Measurements from ENCODE around the gene SPRED2.
A peak's percentile ranks its signal among the peaks of the same experiment; 100 is the strongest.

Gene SPRED2, protein sequence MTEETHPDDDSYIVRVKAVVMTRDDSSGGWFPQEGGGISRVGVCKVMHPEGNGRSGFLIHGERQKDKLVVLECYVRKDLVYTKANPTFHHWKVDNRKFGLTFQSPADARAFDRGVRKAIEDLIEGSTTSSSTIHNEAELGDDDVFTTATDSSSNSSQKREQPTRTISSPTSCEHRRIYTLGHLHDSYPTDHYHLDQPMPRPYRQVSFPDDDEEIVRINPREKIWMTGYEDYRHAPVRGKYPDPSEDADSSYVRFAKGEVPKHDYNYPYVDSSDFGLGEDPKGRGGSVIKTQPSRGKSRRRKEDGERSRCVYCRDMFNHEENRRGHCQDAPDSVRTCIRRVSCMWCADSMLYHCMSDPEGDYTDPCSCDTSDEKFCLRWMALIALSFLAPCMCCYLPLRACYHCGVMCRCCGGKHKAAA

DNA sequence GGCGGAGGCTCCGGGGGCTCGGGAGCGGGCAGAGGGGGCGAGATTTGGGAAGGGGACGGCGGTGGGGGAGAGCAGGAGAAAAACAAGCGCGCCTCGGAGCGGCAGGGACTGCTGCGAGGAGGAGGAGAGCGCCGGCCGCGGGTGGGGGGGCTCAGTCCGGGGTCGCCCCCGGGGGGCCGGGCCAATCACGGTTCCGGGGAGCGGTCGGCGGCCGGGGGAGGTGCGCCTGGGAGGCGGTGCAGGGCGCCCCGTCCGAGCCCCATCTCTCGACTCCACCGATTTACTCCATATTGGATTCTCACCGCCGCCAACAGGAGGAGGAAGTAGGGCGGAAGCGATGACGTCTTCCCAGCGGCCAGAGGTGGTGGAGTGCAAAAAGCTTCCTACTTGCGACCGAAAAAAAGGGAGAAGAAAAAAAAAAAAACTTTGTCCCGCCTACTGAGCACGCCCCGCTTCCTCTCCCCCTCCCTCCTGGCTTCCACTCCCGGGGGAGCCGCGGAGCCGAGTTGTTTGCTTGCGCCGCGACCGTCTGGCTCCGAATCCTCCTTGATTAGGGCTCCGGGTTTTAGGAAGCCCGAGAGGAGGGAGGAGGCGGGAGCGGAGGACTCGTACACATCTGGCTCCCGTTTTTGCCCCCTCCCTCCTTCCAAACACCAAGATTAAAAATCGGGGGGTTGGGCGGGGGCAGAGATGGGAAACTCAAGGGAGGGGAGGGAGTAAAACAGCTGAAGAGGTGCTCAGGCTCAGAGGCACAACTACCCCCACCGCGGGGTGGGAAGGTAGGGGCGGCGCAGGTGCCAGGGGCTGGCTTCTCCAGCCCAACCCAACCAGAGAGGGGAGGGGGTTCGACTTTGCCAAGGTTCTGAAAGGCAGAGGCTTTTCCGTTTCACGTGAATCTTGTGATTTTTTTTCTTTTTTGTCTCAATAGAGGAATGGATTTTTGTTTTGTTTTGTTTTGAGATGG, at the start of gene SPRED2:
SPRED2 (minus strand) TSS at position 373 of the 964 bp plus-strand sequence. CDS start 612 bp downstream, outside the sequence.
- peak; percentile 79 for DNase-seq

DNA sequence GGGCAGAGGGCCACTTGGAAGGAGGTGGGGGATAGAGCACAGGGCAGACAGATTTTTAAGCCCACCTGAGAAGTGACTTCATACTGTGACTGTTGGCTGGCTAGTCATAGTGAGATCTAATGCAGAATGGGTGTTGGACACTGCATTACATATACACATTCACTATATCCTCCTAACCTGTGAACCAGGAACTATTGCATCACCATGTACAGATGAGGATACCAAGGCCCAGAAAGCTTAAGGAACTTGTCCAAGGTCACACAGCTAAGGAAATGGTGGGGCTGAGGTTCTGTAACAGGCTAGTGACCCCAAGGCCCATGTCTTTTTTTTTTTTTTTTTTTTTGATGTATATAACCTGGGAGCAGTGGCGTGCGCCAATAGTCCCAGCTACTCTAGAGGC, 49.6 kb upstream of the SPRED2 start:
- no peak for DNase-seq

DNA sequence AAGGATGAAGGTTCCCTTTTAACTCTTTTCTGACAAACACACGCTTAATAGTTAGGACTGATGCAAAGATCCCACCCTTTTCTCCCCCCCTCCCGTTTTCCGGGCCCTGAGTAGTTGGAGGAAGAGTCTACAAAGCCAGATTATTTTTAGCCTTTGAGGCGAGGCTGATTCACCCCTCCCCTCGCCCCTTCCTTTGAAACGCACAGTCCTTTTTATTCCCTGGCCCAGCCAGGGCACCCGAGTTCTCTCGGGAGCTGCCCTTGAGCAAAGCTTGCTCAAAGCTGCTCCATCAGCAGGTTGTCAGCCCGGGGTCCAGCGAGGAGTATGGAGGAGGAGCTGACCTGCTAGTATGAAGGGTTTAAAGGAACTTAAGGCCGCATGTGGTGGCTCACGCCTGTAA, 47.1 kb upstream of the SPRED2 start:
- no peak for DNase-seq

DNA sequence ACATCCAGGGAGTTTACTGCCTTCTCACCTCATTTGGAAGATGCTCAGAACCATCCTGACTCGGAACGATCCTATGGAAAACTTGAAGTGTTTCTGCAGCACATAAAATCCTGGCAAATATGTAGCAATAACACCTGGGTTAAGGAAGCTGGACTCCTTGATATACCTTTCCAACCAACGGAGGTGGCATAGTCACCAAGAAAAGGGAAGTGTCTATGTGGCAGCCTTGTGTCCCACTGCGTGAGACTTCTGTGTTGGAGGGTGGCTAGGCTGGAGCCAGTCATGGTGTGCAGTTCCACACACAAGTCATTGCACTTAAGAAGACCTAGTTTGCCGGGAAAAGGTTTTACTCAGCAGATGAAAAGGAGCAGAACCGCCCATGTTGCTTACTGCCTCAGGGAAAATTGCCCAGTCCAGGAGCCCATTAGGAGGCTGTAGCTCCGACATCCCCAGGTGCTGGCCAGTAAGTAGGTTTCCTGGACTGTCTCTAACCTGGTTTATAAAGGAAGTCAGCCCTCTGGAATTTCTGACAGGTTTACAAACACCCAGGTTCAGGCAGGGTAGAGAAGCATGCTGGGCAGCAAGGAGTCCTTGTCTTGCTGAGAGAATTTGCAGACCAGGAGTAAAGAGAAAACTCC, 46.2 kb upstream of the SPRED2 start:
- no peak for DNase-seq

DNA sequence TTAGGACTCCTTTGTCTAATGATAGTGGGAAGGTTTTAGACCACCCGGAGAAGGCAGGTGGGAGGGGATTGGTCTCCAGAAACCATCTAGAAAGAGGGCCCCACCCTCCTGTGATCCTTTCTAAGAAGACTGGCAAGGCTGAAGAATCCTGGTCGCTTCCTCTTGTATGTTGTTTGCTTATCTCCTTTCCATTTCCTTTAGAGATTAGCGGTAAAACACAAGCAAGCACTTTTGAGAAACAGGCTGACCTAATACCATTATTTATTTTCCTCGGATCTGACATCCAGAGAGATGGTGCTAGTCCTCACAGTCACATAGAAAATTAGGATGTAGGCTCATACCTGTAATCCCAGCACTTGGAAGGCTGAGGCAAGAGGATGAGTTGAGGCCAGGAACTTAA, 45.2 kb upstream of the SPRED2 start:
- no peak for DNase-seq

DNA sequence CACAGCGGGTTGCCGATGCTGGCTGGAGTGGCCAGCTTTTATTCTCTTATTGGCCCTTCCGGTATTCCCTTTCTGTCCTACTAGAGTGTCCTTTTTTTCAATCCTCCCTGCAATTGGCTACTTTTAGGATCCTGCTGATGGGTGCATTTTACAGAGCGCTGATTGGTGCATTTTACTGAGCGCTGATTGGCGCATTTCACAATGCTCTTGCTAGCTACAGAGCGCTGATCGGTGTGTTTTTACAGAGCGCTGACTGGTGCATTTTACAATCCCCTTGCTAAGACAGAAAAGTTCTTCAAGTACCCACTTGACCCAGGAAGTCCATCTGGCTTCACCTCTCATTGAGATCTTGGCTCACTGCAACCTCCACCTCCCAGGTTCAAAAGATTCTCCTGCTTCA, 44.4 kb upstream of the SPRED2 start:
- no peak for DNase-seq

DNA sequence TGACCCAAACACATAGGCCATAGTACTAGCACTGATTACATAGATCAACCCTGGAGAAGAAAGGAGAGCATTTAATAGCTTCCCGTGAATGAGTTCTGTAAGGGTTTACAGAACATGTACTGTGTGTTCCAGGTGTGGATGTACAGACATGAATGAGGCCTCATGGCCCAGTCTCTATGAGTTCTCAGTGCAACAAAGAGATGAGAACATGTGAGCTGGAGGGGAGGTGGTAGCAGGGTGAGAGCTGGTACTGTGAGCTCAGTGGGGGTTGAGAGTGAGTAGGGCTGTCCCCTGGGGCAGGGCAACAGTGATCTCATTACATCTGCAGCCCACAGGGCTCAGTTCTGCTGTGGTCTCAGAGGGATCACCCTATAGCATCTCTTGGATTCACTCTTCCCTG, 42.6 kb upstream of the SPRED2 start:
- DNase-seq = no peak

DNA sequence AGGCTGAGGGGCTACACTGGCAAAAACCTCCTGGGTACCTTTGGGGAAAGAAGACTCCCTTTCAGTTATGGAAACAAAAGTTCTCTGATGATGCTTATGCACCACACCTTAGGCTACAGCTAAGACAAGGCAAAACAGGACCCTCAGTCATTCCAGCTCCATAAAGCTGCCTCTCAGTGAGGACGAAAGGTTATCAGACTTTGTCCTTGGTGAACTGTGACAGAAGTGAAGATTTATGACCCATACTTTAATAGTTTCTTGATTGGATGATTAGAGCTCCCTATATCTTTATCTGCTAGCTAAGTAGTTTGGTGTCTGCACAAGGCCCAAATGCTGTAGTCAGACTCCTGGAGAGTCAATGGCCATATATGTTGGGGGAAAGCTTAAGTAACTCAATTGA, 40.6 kb upstream of the SPRED2 start:
- DNase-seq = no peak

DNA sequence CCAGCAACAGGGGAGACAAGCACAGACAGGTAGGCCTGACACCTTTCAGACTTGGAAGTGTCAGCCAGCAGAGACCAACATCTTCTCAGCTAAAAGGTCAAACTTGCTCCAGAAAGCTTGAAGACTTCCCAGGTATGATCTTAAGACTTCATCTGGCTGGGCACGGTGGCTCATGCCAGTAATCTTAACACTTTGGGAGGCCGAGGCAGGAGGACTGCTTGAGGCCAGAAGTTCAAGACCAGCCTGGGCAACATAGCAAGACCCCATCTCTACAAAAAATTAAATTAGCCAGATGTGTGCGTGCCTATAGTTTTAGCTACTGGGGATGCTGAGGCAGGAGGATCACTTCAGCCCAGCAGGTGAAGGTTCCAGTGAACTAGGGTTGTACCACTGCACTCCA, 39.0 kb upstream of the SPRED2 start:
- DNase-seq = no peak

DNA sequence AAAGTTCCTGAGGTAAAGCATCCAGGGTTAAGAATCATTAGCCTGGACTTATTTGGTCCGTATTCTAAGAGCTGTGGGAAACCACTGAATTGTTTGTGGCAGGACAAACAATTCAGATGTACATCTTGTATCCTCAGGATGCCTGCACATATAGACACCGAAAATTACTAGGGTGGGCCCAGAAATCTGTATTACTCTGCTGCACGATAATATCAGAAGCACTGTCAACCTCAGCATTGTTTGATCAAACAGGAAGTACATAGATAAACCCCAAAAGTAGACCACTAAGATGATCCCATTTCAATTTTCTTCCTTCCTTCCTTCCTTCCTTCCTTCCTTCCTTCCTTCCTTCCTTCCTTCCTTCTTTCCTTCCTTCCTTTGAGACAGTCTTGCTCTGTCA, 34.2 kb upstream of the SPRED2 start:
- DNase-seq = no peak

DNA sequence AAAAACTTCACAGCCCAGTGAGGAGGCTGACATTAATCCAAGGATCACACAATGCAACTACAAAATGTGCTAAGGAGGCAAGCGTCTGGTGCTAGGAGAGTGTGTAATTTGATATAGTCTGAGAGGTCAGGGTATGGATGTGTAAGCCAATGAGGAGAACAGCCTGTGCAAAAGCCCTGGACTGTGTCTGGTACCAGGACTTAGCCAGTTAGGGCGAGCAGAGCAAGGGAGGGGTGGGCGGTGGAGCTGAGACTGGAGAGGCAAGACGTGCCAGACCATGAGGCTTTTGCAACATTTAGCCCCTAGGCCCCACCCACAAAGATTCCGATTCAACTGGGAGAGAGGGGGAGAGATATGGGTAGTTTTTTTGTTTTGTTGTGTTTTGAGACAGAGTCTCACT, 33.5 kb upstream of the SPRED2 start:
- no peak for DNase-seq

DNA sequence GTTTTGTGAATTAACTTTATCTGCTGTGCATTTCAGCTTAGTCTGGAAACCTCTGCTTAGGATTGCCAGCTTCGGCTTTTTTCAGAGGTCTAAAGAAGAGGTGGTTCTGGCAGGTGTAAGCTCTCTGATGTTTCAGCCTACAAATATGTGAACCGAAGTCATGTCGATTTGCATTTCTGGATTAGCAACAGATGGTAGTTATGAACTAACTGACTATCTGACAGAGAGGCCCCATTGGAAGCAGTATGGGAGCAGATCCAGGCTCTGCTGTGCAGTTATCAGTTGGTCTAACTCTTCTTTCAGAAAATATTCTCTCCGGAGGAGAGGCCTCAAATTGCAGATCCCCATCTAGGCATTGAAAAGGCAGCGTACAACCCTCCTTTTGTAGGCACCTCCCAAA, 32.7 kb upstream of the SPRED2 start:
- no peak for DNase-seq

DNA sequence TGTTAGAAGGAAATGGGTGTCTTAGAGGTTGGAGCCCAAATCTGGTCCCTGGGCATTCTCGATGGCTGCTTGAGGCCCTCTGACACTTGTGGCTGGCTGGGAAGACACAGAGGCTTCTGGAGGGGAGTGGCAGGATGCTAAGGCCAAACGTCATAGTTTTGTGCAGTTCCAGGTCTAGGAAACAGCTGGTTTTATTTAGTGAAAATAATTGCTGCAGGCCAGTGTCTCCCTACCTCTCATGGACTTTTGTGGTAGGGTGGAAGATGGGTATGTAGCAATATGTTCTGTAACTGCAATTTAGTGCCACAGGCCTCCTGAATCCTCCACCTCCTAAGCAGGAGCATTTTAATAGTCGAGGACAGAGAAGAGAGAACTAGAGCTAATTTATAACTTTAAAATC, 32.2 kb upstream of the SPRED2 start:
- DNase-seq = no peak

DNA sequence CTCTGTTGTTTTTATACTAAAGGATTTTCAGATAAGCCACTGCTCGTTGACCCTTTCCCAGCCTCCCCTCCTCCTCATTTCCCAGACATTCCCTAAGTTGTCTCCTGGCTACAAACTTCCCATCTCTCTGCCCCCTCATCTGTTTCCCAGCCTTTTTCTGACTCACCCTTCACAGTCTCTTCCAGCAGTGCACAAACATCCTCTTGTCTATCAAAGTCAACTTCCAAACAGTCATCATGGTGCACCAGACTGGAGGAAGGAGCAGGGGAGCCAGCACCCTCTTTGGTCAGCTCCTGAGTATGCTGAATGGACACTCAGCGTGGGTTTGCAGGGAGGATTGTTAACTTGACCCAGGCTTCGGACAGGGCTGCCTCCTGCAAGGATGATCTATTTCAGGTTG, 26.6 kb upstream of the SPRED2 start:
- no peak for DNase-seq

DNA sequence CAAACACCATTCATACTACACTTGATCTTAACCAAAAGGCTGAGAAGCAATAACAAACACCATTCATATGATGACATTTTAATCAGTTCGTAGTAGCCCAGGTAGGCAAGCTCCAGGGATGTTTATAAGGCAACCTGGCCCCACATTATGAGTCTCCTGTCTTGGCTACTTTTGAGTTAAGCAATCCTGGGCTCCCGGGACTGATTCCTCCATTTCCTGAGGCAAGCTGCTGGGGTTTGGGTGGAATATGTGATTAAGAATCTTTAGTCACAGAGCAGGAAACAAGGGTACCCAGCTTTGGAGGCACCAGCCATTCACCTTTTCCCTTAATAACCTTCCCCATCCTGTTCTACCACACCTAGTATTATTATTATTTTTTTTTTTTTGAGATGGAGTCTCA, 24.5 kb upstream of the SPRED2 start:
- DNase-seq = no peak

DNA sequence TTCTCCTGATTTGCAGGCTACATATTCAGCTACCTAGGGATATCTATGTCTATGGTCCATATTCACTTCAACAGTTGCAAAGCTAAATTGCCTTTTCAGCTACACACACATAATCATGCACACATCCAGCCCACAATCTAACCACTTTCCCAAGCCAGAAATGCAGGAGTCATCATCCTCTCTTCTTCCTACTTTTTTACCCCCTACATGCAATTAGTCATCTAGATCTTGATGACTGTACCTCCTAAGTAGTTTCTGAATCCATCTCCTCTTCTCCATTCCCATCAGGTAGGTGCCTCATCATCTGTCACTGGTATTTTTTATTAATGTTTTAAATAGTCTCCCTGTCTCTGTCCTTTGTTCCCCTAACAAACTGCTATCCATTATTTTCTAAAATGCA, 23.7 kb upstream of the SPRED2 start:
- no peak for DNase-seq

DNA sequence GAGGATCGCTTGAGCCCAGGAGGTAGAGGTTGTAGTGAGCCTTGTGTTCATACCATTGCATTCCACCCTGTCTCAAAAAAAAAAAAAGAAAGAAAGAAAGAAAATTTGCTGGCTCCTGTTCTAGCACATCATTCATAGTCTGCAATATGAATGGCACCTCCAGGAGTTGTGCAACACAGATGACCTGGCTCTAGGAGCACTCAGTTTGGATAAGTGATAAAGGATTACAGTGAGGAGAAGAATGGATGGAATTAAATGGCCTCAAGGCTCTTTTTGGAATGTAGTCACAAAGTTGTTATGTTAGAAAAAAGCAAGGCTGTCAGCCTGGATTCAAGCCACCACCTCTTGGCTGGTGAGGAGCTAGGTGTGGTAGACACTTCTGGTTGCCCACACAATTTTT, 21.5 kb upstream of the SPRED2 start:
- no peak for DNase-seq

DNA sequence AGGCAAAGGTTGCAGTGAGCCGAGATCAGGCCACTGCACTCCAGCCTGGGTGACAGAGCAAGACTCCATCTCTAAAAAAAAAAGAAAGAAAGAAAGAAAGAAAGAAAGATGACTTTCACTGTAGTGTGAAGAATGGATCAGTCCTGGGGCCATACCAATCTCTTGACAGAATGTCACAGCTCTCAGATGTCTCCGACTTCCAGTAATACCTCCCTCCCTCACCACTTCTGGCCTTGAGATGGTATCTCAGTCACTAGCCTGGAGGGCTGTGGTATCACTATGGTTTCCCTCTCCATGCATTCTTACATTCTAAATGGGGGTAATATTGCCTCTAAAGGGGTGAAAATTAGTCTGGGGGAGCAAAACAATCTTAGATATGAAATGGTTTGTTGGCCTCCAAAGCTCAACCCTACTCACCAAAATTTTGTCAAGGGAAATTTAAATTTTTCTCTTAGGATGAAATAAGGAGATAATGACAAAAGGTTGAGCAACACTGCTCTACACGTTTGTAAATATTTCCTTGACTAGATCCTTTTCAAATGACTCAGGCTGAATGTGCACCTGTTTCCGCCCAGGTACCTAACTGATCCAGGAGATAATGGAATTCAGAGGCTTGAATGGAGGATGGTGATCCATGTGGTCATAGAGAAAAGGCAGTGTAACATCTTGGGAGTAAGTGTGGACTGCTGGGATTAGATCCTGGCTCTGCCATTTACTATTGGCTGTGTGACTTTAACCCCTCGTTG, 19.9 kb upstream of the SPRED2 start:
- no peak for DNase-seq

DNA sequence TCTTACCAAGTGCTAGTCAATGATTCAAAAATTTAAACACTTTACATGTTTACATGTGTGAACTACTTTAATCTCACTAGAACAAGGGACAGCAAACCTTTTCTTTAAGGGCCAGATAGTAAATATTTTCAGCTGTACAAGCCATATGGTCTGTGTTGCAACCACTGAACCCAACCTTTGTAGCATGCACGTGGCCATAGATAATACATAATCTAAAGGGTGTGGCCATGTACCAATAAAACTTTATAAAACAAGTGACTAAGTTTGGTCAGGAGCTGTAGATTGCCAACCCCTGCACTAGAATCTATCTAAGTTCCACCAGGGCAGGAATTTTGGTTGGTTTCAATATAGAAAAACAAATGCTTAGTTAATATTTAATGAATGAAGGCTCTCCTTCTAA, 18.4 kb upstream of the SPRED2 start:
- DNase-seq = no peak

DNA sequence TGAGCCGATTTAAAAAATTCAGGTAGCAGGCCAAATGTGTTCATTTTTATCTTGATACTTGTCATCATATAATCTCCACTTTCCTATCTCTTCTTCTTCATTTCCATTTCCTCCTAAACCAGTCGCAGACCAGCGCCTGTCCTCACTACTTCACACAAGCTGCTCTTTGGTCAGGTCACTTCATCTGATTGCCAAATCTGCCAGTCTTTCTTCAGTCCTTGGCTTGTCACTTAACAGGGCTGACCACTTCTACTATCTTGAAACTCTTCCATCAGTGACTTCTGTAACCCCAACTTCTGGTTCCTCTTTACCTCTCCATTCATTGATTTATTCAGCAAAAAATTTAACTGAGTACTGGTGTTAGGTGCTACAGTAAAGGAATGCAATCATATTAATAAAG, 18.0 kb upstream of the SPRED2 start:
- no peak for DNase-seq

DNA sequence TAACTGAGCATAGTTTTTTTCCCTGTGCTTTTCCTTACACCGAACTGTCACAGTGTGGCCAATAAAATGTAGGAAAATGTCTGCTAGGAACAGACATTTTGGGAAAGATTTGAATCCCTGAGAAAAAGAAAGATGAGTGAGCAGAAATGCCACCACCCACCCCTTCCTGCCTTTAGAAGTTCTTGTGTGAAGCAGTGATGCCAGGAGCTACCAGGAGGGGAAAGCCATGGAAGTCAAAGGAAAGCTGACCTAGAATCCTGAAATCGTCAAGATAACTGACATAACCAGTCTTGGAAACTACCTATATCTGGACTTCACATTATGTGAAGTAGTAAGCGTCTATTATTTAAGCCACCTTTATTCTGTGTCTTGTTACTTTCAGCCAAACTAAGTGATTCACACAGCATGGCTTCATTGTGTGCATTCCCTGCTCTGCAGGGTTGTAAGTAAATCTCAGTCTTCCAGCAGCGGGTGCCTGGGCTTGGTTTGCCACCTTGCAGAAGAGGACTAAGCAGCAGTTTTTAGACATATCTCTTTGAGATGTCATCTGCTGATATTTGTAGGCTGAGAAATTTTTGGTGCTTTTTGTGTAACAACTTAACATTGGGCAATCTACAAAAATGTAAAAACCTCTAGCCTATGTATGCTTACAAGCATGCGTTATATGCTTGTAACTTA, 11.2 kb upstream of the SPRED2 start:
- no peak for DNase-seq

DNA sequence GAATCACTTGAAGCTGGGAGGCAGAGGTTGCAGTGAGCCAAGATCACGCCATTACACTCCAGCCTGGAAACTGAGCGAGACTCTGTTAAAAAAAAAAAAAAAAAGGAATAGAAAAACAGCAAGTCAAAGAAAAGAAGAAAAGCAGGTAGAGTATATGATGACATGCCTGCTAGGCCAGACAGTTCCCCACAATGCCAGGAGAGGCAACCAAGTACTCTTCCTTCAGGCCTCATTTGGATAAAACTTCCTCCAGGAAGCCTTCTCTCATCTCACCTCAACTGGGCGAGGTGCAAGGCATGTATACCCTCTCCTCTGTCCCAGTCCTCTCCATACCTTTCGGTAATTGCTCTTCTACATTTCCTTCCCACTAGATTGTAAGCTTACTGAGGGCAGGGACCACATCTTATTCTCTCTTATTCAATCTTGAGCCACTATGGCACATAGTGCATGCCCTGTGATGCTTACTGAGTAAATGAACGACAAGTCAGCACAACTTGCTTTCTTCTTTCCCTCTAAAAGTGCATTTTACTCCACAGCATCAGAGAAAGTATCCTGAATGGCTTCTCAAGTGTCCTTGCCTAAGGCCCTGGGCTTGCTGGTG, 10.1 kb upstream of the SPRED2 start:
- no peak for DNase-seq
